HG02642 (cell line): Measurements from ENCODE around the gene MTERF4.
"Not testable (repeated sequence)": the region's sequence is repeated elsewhere in the genome, so short reads cannot be mapped to it uniquely, and the experiment has no call there.

Experiments used
- ATAC-seq: cut with Tn5 transposase; IDR thresholded peaks from one replicate; pipeline ENCODE4 v1.9.1; 2021; ENCODE audit warnings: mild to moderate bottlenecking; ENCODE audit not compliant: unreplicated experiment, poor library complexity

The MTERF4 gene

DNA sequence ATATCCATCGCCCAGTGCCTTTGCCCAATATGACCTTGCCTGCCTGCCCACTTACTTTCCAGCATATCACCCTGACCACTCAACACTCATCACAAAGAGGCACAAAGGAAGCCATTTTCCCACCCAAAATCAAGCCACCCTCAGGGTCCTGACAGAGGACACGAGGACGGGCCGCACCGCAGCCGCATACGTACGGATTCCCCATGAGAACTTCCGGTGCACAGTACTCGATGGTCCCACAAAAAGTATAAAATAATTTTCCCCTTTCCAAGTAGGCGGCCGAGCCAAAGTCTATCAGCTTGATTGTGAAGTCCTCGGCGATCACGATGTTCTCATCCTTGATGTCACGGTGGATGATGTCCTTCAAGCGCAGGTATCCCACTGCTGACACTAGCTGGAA lies 10.0 kb upstream of the MTERF4 start:
- no peak for ATAC-seq

DNA sequence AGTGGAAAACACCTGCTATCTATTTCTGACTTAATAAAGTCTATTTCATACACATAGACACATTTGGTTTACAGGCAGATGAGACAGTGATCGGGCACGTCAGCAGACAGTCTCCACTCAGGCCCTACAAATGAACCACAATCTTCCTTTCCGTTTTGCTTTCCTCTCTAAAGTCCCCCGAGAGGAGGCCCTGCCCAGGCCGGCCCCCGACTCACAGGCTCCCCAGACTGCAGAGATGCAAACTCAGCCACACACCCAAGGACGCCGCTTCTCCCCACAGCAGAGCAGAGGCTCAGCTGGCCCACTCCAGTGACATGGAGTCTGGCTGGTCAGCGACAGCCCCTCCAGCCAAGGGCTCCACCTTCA lies 9.3 kb upstream of the MTERF4 start:
- peak; percentile 40 for ATAC-seq

GRCh38 chr2:241110607-241111439 lies 8.7 kb upstream of the MTERF4 start:
- ATAC-seq, result peak; percentile 44

DNA sequence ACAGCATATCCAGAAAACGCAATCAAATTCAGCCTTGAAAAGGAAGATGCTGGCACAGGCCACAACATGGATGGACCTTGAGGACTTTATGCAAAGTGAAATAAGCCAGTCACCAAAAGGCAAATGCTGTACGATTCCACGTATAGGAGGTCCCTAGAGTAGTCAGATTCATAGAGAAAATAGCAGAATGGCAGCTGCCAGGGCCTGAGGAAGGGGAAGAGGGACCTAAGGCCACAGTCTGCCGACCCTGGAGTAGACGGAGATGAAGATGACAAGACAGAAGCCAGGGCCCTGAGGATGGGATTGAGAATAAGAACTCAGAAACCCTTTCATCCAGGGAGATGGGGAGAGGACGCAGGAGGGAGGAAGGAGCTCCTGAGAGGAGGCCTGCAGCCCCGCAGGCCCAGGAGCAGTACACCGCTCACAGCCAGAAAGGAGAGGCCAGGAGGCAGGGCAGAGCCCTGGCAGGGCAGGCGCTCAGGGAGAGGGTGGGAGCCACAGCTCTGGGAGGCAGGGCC lies 8.1 kb upstream of the MTERF4 start:
- ATAC-seq, result peak; percentile 14

DNA sequence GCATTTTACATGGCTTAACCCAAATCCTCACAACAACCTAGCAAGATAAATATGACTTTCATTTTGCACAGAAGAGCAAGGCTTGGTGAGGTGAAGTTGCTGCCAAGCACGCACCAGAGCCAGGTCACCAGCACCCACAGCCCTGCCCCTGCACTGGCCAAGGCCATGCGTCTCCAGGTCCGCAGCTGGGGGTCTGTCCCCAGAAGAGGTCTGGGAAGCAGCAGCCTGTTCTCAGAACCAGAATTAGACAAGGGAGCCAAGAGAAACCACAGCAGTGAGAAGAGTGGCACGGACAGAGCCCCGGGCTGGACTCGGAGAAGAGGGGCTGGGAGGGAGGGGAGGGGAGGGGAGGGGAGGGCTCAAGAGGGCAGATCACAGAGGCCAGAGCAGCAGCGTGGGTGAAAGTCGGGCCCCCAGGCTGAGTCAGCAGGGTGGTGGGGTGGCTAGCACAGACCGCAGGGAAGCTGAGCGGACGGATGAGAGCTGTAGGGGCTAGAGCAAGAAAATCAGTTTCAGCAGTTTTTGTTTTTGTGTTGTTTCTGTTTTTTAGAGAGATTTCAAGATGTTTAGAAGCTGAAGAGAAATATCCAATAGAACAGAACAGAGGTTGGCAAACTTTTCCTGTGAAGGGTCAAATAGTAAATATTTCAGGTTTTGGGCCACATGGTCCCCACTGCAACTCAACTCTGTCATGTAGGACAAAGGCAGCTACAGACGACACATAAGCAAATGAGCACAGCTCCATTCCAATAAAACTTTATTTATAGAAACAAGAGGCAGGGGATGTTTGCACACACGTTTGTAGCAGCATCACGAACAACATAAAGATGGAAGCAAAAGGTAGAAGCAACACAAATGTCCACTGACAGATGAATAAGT lies 7.4 kb upstream of the MTERF4 start:
- ATAC-seq, result no peak

- ATAC-seq, result no peak
Observed at GRCh38 chr2:241108271-241109209, 6.5 kb upstream of the MTERF4 start.

- ATAC-seq, result no peak
Observed at GRCh38 chr2:241107031-241107783, 5.1 kb upstream of the MTERF4 start.

- ATAC-seq, result no peak
Observed at GRCh38 chr2:241105641-241106040, 3.6 kb upstream of the MTERF4 start.

DNA sequence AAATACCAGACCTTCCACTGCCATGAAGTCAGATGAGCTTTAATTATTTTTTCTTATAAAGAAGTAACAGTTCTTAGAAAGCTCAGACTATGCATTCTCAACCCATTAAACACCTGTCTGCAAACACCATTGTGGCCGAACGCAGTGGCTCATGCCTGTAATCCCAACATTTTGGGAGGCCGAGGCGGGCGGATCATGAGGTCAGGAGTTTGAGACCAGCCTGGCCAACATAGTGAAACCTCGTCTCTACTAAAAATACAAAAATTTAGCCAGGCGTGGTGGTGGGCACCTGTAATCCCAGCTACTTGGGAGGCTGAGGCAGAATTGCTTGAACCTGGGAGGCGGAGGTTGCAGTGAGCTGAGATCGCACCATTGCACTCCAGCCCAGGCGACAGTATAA lies 2.5 kb upstream of the MTERF4 start:
- not testable (repeated sequence) for ATAC-seq

GRCh38 chr2:241103176-241103595 lies 1.1 kb upstream of the MTERF4 start:
- ATAC-seq, result no peak

GRCh38 chr2:241099246-241099645 lies 2.8 kb downstream of the MTERF4 start:
- ATAC-seq, result no peak

GRCh38 chr2:241096979-241097378 lies 5.1 kb downstream of the MTERF4 start:
- peak; percentile 37 for ATAC-seq

GRCh38 chr2:241095594-241096290 lies 6.3 kb downstream of the MTERF4 start:
- no peak for ATAC-seq

DNA sequence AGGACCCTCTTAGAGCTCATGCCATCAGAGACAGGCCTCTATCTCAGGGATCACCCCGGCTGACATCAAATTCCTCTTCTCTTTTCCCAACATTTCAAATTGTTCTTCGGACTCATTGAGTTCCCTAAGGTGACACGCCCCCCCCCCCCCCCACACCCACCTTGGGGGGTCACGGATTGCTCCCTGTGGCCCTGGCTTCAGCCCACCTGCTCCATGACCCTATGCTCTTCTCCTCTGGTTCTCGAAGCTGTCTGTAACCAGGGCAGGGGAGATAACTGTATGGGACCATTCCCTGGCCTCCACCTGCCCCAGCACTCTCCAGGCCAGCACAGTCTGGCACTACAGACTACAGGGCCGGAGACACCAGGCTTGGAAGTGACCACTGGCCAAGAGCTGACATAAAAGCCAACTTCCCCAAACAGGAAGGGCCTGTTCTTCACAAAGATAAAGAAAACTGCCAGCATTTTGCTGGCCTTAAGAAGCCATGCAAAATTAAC lies 7.1 kb downstream of the MTERF4 start:
- no peak for ATAC-seq

- no peak for ATAC-seq
Observed at GRCh38 chr2:241094172-241094571, 7.9 kb downstream of the MTERF4 start.

DNA sequence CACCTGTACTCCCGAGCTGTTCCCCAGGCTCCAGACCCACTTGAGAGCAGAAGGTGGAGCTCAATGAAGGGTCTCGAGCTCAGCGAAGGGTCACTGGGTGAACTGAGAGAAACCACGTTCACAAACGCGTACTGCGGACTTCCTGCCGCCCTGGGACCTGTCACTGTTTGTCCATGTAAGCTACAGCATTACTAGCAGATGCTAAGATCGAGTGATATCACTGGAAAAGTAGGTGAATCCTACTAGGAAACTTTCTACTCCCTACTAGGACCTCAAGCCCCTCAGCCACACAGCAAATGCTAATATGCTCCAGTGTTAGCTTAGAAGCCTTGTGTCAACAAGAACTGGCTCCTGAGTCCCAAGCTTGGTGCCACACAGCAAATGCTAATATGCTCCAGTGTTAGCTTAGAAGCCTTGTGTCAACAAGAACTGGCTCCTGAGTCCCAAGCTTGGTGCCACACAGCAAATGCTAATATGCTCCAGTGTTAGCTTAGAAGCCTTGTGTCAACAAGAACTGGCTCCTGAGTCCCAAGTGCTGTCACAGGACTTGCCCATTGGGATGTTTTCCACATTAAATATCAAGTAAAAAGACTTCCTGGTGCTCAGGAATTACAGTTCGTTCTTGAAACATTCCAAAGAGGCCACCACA lies 8.8 kb downstream of the MTERF4 start:
- not testable (repeated sequence) for ATAC-seq

DNA sequence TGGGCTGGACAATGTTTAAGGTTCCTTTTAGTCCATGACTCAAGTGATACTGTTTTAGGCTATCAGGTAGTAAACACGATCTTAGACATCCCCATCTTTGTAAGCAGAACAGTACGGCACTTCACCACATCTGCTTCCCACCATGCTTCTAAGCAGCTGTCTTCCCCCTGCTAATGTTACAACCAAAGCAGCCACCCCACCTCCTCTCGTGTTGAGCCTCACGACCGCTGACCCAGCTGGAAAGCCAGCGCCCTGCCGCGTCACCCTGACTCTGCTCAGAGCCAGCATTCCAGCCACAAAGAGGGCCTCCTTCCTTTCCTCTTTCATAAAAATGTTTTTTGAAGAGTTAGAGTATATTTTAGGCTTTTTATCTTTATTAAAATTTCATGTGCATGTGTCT lies 9.4 kb downstream of the MTERF4 start:
- no peak for ATAC-seq
